ENCODE data around the gene SLC25A6. TPM values are rescaled to one million over a fixed set of nuclear protein-coding genes. Genes with fewer than 3 reads are reported as not detected.

SLC25A6 gene
- total and polyA plus RNA-seq, 9 of the 15 experiments (the other 6 are each of a cell fraction or from before 2014, with no cell fraction given): 24.6 to 330 (median 129) TPM

DNA sequence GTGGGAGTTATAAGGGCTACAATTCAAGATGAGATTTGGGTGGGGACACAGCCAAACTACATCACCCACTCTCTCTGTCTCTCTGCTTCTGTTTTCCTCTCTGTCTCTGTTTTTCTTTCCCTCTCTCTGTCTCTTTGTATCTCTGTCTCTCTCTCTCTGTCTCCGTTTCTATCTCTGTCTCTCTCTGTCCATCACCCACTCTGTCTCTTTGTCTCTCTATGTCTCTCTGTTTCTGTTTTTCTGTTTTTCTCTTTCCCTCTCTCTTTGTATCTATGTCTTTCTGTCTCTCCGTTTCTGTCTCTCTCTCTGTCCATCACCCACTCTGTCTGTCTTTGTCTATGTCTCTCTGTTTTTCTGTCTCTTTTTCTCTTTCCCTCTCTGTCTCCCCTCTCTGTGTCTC, 30.0 kb downstream of the SLC25A6 start:
- H3K36me3 ChIP-seq (ENCODE audit: control insufficient read depth, insufficient read depth, low read length): no peaks in the 10 kb centered on the region
- in situ Hi-C loops (cut with MboI) (no loop called here), intact Hi-C loops (cut with micrococcal nuclease) (no loop called here)
- no peaks in the 10 kb centered on the region for H3K9me3 ChIP-seq (replicated peaks; ENCODE audit: control insufficient read depth, insufficient read depth, low read depth, low read length)
- ATAC-seq: no peak
- CTCF ChIA-PET (ENCODE audit: low intra/inter-chr PET ratio): no interaction called here
- no peak for FAIRE-seq
- no peak overlapping the region for H3K4me2 ChIP-seq (ENCODE audit: insufficient read depth, low read length)
- no peak overlapping the region for H3K27ac ChIP-seq (ENCODE audit: extremely low read depth, low read depth, low read length)
- no peak for TF ChIP-seq IFI16 (CRISPR knock-in tag; IDR thresholded peaks at IDR 0.05)
- no peak for TF ChIP-seq HNRNPUL1 (IDR thresholded peaks at IDR 0.05; ENCODE audit: low read length)
- TF ChIP-seq, protein P1, sequence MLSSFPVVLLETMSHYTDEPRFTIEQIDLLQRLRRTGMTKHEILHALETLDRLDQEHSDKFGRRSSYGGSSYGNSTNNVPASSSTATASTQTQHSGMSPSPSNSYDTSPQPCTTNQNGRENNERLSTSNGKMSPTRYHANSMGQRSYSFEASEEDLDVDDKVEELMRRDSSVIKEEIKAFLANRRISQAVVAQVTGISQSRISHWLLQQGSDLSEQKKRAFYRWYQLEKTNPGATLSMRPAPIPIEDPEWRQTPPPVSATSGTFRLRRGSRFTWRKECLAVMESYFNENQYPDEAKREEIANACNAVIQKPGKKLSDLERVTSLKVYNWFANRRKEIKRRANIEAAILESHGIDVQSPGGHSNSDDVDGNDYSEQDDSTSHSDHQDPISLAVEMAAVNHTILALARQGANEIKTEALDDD (IDR thresholded peaks at IDR 0.05): no peak
- TF ChIP-seq, protein P2, sequence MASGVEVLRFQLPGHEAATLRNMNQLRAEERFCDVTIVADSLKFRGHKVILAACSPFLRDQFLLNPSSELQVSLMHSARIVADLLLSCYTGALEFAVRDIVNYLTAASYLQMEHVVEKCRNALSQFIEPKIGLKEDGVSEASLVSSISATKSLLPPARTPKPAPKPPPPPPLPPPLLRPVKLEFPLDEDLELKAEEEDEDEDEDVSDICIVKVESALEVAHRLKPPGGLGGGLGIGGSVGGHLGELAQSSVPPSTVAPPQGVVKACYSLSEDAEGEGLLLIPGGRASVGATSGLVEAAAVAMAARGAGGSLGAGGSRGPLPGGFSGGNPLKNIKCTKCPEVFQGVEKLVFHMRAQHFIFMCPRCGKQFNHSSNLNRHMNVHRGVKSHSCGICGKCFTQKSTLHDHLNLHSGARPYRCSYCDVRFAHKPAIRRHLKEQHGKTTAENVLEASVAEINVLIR (CRISPR knock-in tag; IDR thresholded peaks at IDR 0.05): no peak
- no peak for TF ChIP-seq SREBF2 (CRISPR knock-in tag; IDR thresholded peaks at IDR 0.05)
- TF ChIP-seq ZNF175 (CRISPR knock-in tag; IDR thresholded peaks at IDR 0.05; ENCODE audit: low read depth): no peak
- TF ChIP-seq, protein P3, sequence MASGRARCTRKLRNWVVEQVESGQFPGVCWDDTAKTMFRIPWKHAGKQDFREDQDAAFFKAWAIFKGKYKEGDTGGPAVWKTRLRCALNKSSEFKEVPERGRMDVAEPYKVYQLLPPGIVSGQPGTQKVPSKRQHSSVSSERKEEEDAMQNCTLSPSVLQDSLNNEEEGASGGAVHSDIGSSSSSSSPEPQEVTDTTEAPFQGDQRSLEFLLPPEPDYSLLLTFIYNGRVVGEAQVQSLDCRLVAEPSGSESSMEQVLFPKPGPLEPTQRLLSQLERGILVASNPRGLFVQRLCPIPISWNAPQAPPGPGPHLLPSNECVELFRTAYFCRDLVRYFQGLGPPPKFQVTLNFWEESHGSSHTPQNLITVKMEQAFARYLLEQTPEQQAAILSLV (tag; IDR thresholded peaks at IDR 0.05): no peak
- TF ChIP-seq, protein P4, sequence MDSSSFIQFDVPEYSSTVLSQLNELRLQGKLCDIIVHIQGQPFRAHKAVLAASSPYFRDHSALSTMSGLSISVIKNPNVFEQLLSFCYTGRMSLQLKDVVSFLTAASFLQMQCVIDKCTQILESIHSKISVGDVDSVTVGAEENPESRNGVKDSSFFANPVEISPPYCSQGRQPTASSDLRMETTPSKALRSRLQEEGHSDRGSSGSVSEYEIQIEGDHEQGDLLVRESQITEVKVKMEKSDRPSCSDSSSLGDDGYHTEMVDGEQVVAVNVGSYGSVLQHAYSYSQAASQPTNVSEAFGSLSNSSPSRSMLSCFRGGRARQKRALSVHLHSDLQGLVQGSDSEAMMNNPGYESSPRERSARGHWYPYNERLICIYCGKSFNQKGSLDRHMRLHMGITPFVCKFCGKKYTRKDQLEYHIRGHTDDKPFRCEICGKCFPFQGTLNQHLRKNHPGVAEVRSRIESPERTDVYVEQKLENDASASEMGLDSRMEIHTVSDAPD (CRISPR knock-in tag; IDR thresholded peaks at IDR 0.05): no peak
- no peak for TF ChIP-seq ZNF717 (CRISPR knock-in tag; IDR thresholded peaks at IDR 0.05)
- TF ChIP-seq, protein P5, sequence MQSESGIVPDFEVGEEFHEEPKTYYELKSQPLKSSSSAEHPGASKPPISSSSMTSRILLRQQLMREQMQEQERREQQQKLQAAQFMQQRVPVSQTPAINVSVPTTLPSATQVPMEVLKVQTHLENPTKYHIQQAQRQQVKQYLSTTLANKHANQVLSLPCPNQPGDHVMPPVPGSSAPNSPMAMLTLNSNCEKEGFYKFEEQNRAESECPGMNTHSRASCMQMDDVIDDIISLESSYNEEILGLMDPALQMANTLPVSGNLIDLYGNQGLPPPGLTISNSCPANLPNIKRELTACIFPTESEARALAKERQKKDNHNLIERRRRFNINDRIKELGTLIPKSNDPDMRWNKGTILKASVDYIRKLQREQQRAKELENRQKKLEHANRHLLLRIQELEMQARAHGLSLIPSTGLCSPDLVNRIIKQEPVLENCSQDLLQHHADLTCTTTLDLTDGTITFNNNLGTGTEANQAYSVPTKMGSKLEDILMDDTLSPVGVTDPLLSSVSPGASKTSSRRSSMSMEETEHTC (IDR thresholded peaks at IDR 0.05): no peak
- TF ChIP-seq ZNF165 (CRISPR knock-in tag; IDR thresholded peaks at IDR 0.05; ENCODE audit: borderline replicate concordance): no peak
- TF ChIP-seq, protein P6, sequence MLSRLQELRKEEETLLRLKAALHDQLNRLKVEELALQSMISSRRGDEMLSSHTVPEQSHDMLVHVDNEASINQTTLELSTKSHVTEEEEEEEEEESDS (CRISPR knock-in tag; IDR thresholded peaks at IDR 0.05): no peak
- TF ChIP-seq ZNF830 (CRISPR knock-in tag; IDR thresholded peaks at IDR 0.05): no peak
- no peak for TF ChIP-seq ZNF695 (CRISPR knock-in tag; IDR thresholded peaks at IDR 0.05)
- no peak for TF ChIP-seq ZNF707 (CRISPR knock-in tag; conservative IDR thresholded peaks at IDR 0.05)
- TF ChIP-seq ZC3H8 (IDR thresholded peaks at IDR 0.05): no peak
- 0% methylated on average over 2 of the region's 2 CpGs for WGBS (ENCODE audit: insufficient coverage, low coverage, missing lambda C conversion rate)
- no peak overlapping the region for H3K4me3 ChIP-seq
- no peaks in the 10 kb centered on the region for H3K27me3 ChIP-seq (ENCODE audit: control insufficient read depth in 2 of 2, insufficient read depth in 2 of 2, low read length in 2 of 2)
- no TSS peak for BruUV-seq (replicated peaks)
- H3K9ac ChIP-seq (ENCODE audit: insufficient read depth in 1 of 2, low read depth in 2 of 2, low read length in 2 of 2): no peak overlapping the region
- POLR2A ChIA-PET: no interaction called here
- H2AFZ ChIP-seq (ENCODE audit: low read depth, low read length): no peak overlapping the region
- H3K79me2 ChIP-seq (ENCODE audit: control insufficient read depth, insufficient read depth, low read length): no peaks in the 10 kb centered on the region
- H4K20me1 ChIP-seq (replicated peaks; ENCODE audit: control insufficient read depth, insufficient read depth, low read length): no peaks in the 10 kb centered on the region
- no peaks in the 10 kb centered on the region for H3K4me1 ChIP-seq (replicated peaks in 1 of 2; ENCODE audit: control insufficient read depth in 2 of 2, insufficient read depth in 2 of 2, low read length in 2 of 2)
- H3K9me1 ChIP-seq (ENCODE audit: control insufficient read depth, insufficient read depth, low read length): no peaks in the 10 kb centered on the region
- no peak for DNase-seq (ENCODE audit: extremely low read depth in 1 of 4, low spot score in 3 of 4)

Data from K562 (cell line).